HCT116 (cell line): ENCODE measurements around the gene MOV10. TPM values are rescaled to one million over a fixed set of nuclear protein-coding genes. Genes with fewer than 3 reads are reported as not detected.
A peak's percentile ranks its signal among the peaks of the same experiment; 100 is the strongest.

Source experiments
- ATAC-seq: fragments of 200-7000 bp; cut with Tn5 transposase; 2 replicates; pipeline ENCODE4 v1.9.1; 2020; ENCODE audit warnings: mild to moderate bottlenecking, moderate library complexity
- BruUV-seq: library from RNA; stranded (reverse); fragments of 400-500 nt; replicated peaks from 2 replicates; lab custom pipeline; 2021; lab: Mats Ljungman, UMichigan
- CTCF ChIA-PET: fragments of 300-600 bp; sonication (Branson Sonifier 250); formaldehyde crosslinking; loops from one replicate; lab custom pipeline; 2021; ENCODE audit warnings: antibody characterized with exemption; lab: Charles Lee
- POLR2A ChIA-PET: fragments of 300-600, 350-600 bp; sonication (Branson Sonifier 250); formaldehyde crosslinking; loops from one replicate; lab custom pipeline; 2021; ENCODE audit warnings: antibody characterized with exemption; lab: Charles Lee
- RAD21 ChIA-PET, 2 experiments: fragments of 300-600 bp; sonication (Branson Sonifier 250); formaldehyde crosslinking; loops; one replicate each; lab custom pipeline; 2023; ENCODE audit warnings: low total read pairs in 2 of 2; ENCODE audit not compliant: uncharacterized antibody in 2 of 2, unreplicated experiment in 2 of 2, low non-redundant PET in 1 of 2; lab: Charles Lee
- DNase-seq: peaks from one replicate; pipeline ENCODE4 v3.0.0-alpha.2; 2010; ENCODE audit warnings: low read depth, low spot score
- H2AFZ ChIP-seq: fragments of 200-600 bp; shearing (Covaris generic), sonication (generic); 2 replicates; pipeline ENCODE4 v1.6.1; 2017; ENCODE audit warnings: low read depth, mixed run types, mixed read lengths, antibody characterized with exemption, low read length; ENCODE audit not compliant: poor library complexity, severe bottlenecking
- H3K27ac ChIP-seq: 2 replicates; pipeline ENCODE4 v1.5.1; 2012; ENCODE audit warnings: low read depth, low read length
- H3K27me3 ChIP-seq: fragments of 200-600 bp; sonication (generic); 2 replicates; pipeline ENCODE4 v1.6.1; 2016; ENCODE audit warnings: mixed run types, low read length, mixed read lengths; ENCODE audit not compliant: insufficient read depth
- H3K36me3 ChIP-seq, 2 experiments: fragments of 200-500 bp in 1 of 2; fragments of 200-600 bp in 1 of 2; sonication (Bioruptor generic) in 1 of 2; sonication (generic) in 1 of 2; 2 replicates each; pipeline versions ENCODE4 v1.5.1 to v1.6.1; 2014 to 2016; ENCODE audit warnings: low read length in 2 of 2, inconsistent platforms in 1 of 2, mixed read lengths in 1 of 2, mixed run types in 1 of 2; ENCODE audit not compliant: insufficient read depth in 2 of 2, control insufficient read depth in 1 of 2
- H3K4me1 ChIP-seq, 2 experiments: fragments of 200-600 bp in 1 of 2; sonication (generic) in 1 of 2; 2 replicates each; pipeline versions ENCODE4 v1.5.1 to v1.6.1; 2012 to 2017; ENCODE audit warnings: low read length in 2 of 2, inconsistent platforms in 1 of 2, mild to moderate bottlenecking in 1 of 2, mixed read lengths in 1 of 2, mixed run types in 1 of 2, moderate library complexity in 1 of 2; ENCODE audit not compliant: insufficient read depth in 2 of 2, control insufficient read depth in 1 of 2
- H3K4me2 ChIP-seq: fragments of 200-600 bp; sonication (generic); 2 replicates; pipeline ENCODE4 v1.6.1; 2017; ENCODE audit warnings: mixed run types, low read length, mixed read lengths
- H3K4me3 ChIP-seq, 2 experiments: fragments of 200-600 bp in 1 of 2; sonication (generic) in 1 of 2; replicated peaks in 1 of 2; 2 replicates each; pipeline ENCODE4 v1.5.1; 2011 to 2016; ENCODE audit warnings: low read length in 2 of 2, control low read depth in 1 of 2, low read depth in 1 of 2, mild to moderate bottlenecking in 1 of 2, mixed read lengths in 1 of 2, mixed run types in 1 of 2
- H3K79me2 ChIP-seq: fragments of 200-600 bp; sonication (generic); 2 replicates; pipeline ENCODE4 v1.6.1; 2017; ENCODE audit warnings: mild to moderate bottlenecking, mixed run types, low read length, moderate library complexity, mixed read lengths; ENCODE audit not compliant: insufficient read depth
- H3K9ac ChIP-seq: fragments of 200-600 bp; sonication (generic); 2 replicates; pipeline ENCODE4 v1.6.1; 2016; ENCODE audit warnings: low read length, mixed read lengths
- H3K9me2 ChIP-seq: fragments of 200-600 bp; sonication (generic), shearing (Covaris generic); 2 replicates; pipeline ENCODE4 v1.6.1; 2017; ENCODE audit warnings: mixed run types, mild to moderate bottlenecking, moderate library complexity; ENCODE audit not compliant: insufficient read depth
- H3K9me3 ChIP-seq, 2 experiments: fragments of 200-500 bp in 1 of 2; fragments of 200-600 bp in 1 of 2; sonication (Bioruptor generic) in 1 of 2; sonication (generic) in 1 of 2; 2 replicates each; pipeline ENCODE4 v1.6.1; 2014 to 2017; ENCODE audit warnings: low read length in 2 of 2, mixed read lengths in 2 of 2, inconsistent platforms in 1 of 2, low read depth in 1 of 2, mild to moderate bottlenecking in 1 of 2, mixed run types in 1 of 2, moderate library complexity in 1 of 2; ENCODE audit not compliant: control insufficient read depth in 1 of 2, insufficient read depth in 1 of 2
- H4K20me1 ChIP-seq: fragments of 200-600 bp; sonication (generic), shearing (Covaris generic); 2 replicates; pipeline ENCODE4 v1.6.1; 2017; ENCODE audit warnings: mixed run types, mild to moderate bottlenecking, moderate library complexity; ENCODE audit not compliant: insufficient read depth
- EGR1 ChIP-seq: IDR thresholded peaks from 2 replicates; pipeline ENCODE4 v1.6.1; 2012; ENCODE audit warnings: low read depth
- EZH2 ChIP-seq: fragments of 200-600 bp; sonication (generic); IDR thresholded peaks from 2 replicates; pipeline ENCODE4 v1.6.1; 2017; ENCODE audit warnings: antibody characterized with exemption, mixed run types
- FOSL1 ChIP-seq: IDR thresholded peaks from 2 replicates; pipeline ENCODE4 v1.6.1; 2012; ENCODE audit warnings: low read depth
- POLR2AphosphoS5 ChIP-seq: IDR thresholded peaks from 2 replicates; pipeline ENCODE4 v1.6.1; 2011; ENCODE audit warnings: mild to moderate bottlenecking, low read depth, low read length, moderate library complexity
- intact Hi-C: fragments of 100-400 bp; cut with micrococcal nuclease; formaldehyde crosslinking; loops from 2 replicates; pipeline ENCODE4 v1.10.0; 2022
- total RNA-seq: library from RNA; stranded (reverse); gene quantifications from one replicate; pipeline ENCODE4 v1.2.1, GENCODE V29; 2021; ENCODE audit not compliant: unreplicated experiment
- TF ChIP-seq, protein P1 (sequence below): IDR thresholded peaks from 2 replicates; pipeline ENCODE4 v1.6.1; 2012
- TF ChIP-seq, protein P2 (sequence below), 3 experiments: fragments of 200-600 bp in 1 of 3; sonication (generic) in 1 of 3; IDR thresholded peaks in 2 of 3; conservative IDR thresholded peaks in 1 of 3; 2 replicates each; pipeline ENCODE4 v1.5.1; 2012 to 2017; ENCODE audit warnings: low read depth in 2 of 3, low read length in 2 of 3, antibody characterized with exemption in 1 of 3, borderline replicate concordance in 1 of 3, control low read depth in 1 of 3, mild to moderate bottlenecking in 1 of 3, mixed read lengths in 1 of 3, mixed run types in 1 of 3, moderate library complexity in 1 of 3; ENCODE audit not compliant: insufficient read depth in 1 of 3

Gene MOV10
- total RNA-seq, 1 experiment from 2014 or later, result 109 TPM

- peak overlapping the region; percentile 34; the same call in 1 of the 2 replicates for H3K27ac ChIP-seq
Observed at GRCh38 chr1:112714313-112715263, 40.1 kb downstream of the MOV10 start.

More at GRCh38 chr1:112714313-112715263, 40.1 kb downstream of the MOV10 start:
- Histone ChIP-seq H3K9me3 (no peaks in the 10 kb centered on the region), H4K20me1 (no peaks in the 10 kb centered on the region), H3K9me2 (no peaks in the 10 kb centered on the region), H2AFZ (no peak overlapping the region), H3K4me3 (peak overlapping the region; percentile 58 to 75), H3K9ac (peak overlapping the region; percentile 72), H3K4me1 (peaks cover 18 to 39% of the 10 kb centered on the region in 2 experiments), H3K27me3 (no peaks in the 10 kb centered on the region), H3K79me2 (no peaks in the 10 kb centered on the region), H3K4me2 (peak overlapping the region; percentile 99), H3K36me3 (no peaks in the 10 kb centered on the region)
- intact Hi-C loops, result loop anchor here (5.0 kb wide), 2 partner anchors 168 to 243 kb away; partner anchors contain the start of gene SLC16A1
- ATAC-seq, result peak; percentile 28
- BruUV-seq, result TSS peak; percentile 40
- no peak for DNase-seq
- ChIA-PET CTCF (interaction anchor here (0.6 to 4.3 kb wide), 13 partner anchors 10 to 1352 kb away, joined by 3 to 114 read pairs (median 8); partner anchors contain the start of gene LRIG2), RAD21 (interaction anchor here (0.7 to 3.3 kb wide), 6 partner anchors 90 to 345 kb away, joined by 3 to 16 read pairs (median 4); no protein-coding TSS in a partner anchor), POLR2A (interaction anchor here (0.9 to 3.5 kb wide), 6 partner anchors 10 to 358 kb away, joined by 3 to 16 read pairs (median 6); partner anchors contain the start of genes LRIG2 and SLC16A1)
- TF ChIP-seq, protein P1, sequence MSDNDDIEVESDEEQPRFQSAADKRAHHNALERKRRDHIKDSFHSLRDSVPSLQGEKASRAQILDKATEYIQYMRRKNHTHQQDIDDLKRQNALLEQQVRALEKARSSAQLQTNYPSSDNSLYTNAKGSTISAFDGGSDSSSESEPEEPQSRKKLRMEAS, result peak; percentile 48; the same call in 1 of the 2 replicates
- no peak for TF ChIP-seq FOSL1
- no peak for TF ChIP-seq EZH2
- peak; percentile 43; the same call in 1 of the 2 replicates for TF ChIP-seq EGR1
- peak; percentile 50; the same call in 1 of the 2 replicates for TF ChIP-seq POLR2AphosphoS5
- TF ChIP-seq, protein P2, sequence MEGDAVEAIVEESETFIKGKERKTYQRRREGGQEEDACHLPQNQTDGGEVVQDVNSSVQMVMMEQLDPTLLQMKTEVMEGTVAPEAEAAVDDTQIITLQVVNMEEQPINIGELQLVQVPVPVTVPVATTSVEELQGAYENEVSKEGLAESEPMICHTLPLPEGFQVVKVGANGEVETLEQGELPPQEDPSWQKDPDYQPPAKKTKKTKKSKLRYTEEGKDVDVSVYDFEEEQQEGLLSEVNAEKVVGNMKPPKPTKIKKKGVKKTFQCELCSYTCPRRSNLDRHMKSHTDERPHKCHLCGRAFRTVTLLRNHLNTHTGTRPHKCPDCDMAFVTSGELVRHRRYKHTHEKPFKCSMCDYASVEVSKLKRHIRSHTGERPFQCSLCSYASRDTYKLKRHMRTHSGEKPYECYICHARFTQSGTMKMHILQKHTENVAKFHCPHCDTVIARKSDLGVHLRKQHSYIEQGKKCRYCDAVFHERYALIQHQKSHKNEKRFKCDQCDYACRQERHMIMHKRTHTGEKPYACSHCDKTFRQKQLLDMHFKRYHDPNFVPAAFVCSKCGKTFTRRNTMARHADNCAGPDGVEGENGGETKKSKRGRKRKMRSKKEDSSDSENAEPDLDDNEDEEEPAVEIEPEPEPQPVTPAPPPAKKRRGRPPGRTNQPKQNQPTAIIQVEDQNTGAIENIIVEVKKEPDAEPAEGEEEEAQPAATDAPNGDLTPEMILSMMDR (IDR thresholded peaks at IDR 0.05 in 2 of 3, conservative IDR thresholded peaks at IDR 0.05 in 1 of 3; ENCODE audit: borderline replicate concordance in 1 of 3, insufficient read depth in 1 of 3, low read depth in 2 of 3, low read length in 2 of 3), result 0 out of 6 replicates have a peak, but pooled peaks of 1 of the 3 experiments have one; percentile 4
